Brain pericyte (primary cell): ENCODE data around the gene PEX7.
"Not testable (repeated sequence)": the region's sequence is repeated elsewhere in the genome, so short reads cannot be mapped to it uniquely, and the experiment has no call there.

Experiments
- DNase-seq: peaks from one replicate; pipeline ENCODE4 v3.0.0-alpha.2; 2012; ENCODE audit warnings: low read depth, low spot score

PEX7 gene

GRCh38 chr6:136950436-136951126 is 128.2 kb downstream of the PEX7 start:
- no peak for DNase-seq

GRCh38 chr6:136952714-136953260 is 130.4 kb downstream of the PEX7 start:
- DNase-seq, result no peak

DNA sequence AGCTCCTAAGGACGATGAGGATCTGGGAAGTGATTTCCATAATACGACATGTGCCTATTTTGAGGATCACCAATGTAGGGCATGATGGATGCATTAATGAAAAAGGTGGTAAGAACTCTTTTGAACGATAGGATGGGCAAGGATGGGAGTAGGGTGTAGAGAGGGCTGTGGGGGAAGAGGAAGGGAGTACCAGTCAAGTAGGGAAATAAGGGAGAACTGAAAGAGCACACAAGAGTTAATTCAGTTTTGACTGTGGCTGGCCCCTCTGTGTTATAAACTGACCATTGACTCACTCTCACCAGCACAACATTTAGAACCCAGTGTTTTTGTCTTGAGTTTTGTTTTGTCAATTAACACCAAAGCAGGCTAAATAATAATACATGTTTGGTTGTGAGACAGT is 132.7 kb downstream of the PEX7 start:
- no peak for DNase-seq

DNA sequence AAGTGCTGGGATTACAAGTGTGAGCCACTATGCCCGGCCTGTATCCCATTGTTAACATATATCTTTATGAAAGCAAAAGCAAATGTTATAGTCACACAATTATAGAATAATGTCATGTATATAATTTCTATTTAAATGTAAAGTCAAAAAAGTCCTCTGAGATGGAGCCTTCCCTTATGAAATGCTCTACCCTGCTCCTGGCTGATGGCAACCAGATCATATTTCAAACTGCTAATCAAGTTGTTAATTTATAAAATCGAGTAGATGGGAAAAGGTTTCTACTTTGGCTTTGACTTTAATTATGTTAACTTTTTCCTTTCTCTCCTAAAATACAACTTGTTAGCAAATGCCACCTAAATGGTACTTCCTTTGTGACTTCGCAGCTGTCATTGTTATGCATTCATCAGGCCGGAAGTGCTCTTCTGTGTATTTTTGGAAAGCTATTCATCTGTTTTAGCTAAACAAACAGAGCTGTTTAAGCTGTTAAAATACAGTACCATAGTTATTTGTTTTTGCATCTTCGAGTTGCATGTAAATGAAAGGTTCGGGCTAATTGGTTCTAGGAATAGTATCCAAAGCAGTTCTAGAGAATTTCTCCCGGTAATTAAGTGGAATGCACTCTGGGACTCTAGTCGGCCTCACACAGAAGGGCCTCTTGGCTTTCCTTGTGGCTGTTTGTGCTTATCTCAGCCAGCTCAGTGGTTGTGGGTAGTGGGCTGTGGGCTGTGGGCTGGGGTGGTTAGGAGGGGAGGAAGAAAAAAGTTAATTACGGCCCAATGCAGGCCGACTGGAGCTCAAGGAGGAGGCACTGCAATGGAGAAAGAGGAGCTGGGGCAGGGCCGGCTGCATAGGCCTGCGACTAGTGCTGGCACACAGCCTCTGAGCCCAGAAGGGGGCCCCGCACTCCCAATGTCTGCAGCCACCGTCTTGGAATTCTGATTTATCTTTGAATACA is 134.5 kb downstream of the PEX7 start:
- DNase-seq, result no peak

DNA sequence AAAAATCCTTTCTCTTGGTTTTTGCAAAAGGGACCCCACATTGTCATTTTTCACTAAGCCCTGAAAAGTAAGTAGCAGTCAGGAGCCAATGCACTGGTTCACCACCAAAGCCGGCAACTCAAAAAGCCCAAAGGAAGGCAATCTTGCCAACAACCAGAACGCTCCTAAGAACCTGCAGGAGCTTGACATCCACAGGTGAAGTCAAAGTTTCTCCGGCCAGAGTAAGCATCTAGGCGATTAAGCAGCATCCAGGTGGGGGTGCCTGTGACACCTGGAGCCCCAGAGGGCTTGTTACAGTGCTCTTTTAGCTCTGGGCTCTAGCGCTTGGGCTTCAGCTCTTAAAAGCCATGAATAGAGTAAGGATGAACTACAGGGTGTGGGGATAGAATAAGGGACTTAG is 135.8 kb downstream of the PEX7 start:
- DNase-seq, result no peak

DNA sequence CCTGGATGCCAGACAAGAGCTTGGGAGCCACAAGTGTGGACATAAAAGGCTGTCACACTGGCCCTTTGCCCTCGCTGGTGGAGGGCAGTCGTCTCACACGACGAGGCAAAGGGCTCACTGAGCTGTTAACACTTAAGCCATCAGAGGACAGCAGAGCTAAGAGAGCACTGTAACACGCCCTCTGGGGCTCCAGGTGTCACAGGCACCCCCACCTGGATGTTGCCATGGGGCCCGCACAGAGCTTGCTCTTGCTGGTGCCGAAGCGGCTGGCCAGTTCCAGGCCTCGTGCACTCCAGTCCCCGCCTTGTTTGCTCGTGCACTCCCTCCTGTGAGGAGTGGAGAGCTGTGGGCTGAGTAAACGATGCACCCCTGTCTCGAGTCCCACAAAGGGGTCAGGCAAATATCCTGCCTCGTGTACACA is 137.1 kb downstream of the PEX7 start:
- DNase-seq, result no peak

GRCh38 chr6:136959935-136960334 is 137.5 kb downstream of the PEX7 start:
- DNase-seq, result not testable (repeated sequence)

DNA sequence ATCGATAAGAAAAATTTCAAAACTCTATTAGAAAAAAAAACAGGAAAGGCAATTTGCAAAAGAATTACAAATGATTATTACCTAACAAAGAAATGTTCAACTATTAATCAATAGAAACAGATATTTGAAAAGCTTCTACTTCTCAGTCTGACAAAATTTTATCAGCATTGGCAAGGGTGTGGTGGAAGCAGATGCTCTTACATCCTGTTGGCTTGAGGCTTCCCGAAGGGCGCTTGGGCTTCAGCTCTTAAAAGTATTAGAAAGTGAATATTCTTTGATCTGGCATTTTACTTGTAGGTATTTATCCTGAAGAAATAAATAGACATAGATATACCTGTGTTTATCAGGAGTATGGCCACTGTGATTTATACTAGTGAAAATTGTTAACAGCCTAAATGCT is 138.4 kb downstream of the PEX7 start:
- no peak for DNase-seq

- DNase-seq, result no peak
Measured at GRCh38 chr6:136961848-136962247, 139.5 kb downstream of the PEX7 start.

GRCh38 chr6:136962661-136963060 is 140.3 kb downstream of the PEX7 start:
- no peak for DNase-seq

GRCh38 chr6:136963259-136963658 is 140.9 kb downstream of the PEX7 start:
- DNase-seq, result no peak
